KOPT-K1 (cell line): ENCODE measurements around the gene RILPL1.
A peak's percentile ranks its signal among the peaks of the same experiment; 100 is the strongest.
"Not testable (repeated sequence)": the region's sequence is repeated elsewhere in the genome, so short reads cannot be mapped to it uniquely, and the experiment has no call there.

ENCODE experiments used
- H3K27ac ChIP-seq: fragments of 200-600 bp; sonication (generic); 2 replicates; pipeline ENCODE4 v1.5.1; 2016; ENCODE audit warnings: antibody characterized with exemption, mild to moderate bottlenecking, low read depth, low read length; ENCODE audit not compliant: poor library complexity, severe bottlenecking
- H3K36me3 ChIP-seq: fragments of 200-600 bp; sonication (generic); 2 replicates; pipeline ENCODE4 v1.5.1; 2017; ENCODE audit warnings: antibody characterized with exemption, mild to moderate bottlenecking, low read length, moderate library complexity; ENCODE audit not compliant: insufficient read depth
- H3K9me3 ChIP-seq: fragments of 200-600 bp; sonication (generic); 2 replicates; pipeline ENCODE4 v1.5.1; 2017; ENCODE audit warnings: antibody characterized with exemption, low read length, mild to moderate bottlenecking; ENCODE audit not compliant: insufficient read depth, poor library complexity, severe bottlenecking

The RILPL1 gene

DNA sequence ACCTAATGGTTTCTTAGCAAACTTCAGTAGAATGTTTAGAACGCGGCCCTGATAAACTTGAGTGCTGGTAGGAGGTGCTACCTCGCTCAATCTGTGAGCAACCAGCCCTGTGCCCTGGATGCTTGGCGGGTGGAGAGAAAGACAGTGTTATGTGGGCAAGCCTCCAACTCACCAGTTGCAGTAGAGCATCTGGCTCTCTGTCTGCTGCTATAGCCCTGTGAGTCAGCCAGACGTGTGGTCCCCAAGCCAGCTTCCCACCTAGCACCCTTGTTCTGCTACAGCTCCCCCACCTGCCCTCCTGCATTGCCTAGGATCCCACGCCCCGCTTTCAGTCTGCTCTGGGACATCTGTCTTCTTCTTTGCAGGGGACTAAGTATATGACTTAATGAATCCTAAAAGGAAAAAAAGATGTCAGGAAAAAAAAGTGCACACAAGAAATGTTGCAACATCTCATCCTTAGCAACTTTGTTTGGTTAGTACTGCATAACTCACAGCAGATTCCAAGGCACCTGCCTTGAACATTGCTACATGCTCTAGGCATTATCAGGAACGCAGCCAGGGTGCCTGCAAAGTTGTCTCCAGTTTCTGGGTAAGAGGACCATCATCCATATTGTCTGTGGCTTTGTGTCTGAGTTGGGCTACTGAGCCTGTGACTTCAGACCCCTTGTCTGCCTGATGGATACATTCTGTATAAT lies 62.0 kb downstream of the RILPL1 start:
- peaks cover 27% of the 10 kb centered on the region for H3K36me3 ChIP-seq
- no peaks in the 10 kb centered on the region for H3K9me3 ChIP-seq
- no peak overlapping the region for H3K27ac ChIP-seq

DNA sequence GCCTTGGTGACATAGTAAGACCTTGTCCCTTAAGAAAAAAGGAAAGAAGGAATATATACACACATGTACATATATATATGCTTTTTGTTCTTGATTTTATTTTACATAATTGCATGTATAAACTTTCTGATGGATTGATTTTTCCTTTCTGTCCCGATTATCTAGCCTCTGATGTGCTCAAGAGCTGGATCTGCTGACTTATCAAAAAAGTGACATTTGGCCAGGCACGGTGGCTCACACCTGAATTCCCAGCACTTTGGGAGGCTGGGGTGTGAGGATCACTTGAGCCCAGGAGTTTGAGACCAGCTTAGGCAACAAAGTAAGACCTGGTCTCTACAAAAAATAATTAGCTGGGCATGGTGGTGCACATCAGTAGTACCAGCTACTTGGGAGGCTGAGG lies 63.5 kb downstream of the RILPL1 start:
- H3K36me3 ChIP-seq = peaks cover 40% of the 10 kb centered on the region

DNA sequence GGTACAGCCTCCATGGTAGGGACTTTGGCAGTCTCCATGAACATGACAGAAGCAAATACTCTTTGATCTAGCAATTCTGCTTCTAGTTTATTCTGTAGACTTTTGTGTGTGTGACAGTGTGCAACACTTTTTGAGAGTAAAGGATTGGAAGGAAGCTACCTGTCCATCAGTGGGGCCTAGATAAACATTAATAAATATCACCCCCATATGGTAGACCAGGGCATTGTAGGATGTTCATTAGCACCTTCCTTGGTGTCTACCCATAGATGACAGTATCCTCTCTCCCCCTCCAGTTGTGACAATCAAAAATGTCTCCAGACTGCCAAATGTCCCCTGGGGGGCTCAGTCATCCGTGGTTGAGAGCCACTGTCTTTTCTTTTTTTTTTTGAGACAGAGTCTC lies 64.7 kb downstream of the RILPL1 start:
- H3K9me3 ChIP-seq = no peaks in the 10 kb centered on the region
- H3K36me3 ChIP-seq = peaks cover 47% of the 10 kb centered on the region
- no peak overlapping the region for H3K27ac ChIP-seq

More for the DNA sequence above, 63.5 kb downstream of the RILPL1 start:
- Histone ChIP-seq H3K27ac (no peak overlapping the region), H3K9me3 (no peaks in the 10 kb centered on the region)

DNA sequence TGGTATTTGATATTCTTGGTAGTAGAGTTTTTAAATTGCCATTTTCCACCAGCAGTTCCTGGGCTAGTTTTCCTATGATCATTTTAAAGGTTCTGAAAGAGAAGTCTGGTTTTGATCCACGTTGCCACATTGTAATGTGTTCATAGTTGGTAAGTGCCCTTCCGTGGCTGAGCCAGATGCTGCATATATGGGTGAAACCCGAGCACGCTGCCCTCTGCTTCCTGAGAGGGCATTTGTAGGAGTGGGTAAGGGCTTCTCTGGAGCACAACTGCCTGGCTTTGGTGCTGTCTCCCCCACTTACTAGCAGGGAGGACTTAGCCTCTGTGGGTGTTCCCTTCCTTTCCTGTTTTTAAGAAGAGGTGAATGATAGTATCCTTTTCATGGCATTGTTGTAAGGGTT lies 68.4 kb downstream of the RILPL1 start:
- no peak overlapping the region for H3K27ac ChIP-seq
- H3K36me3 ChIP-seq = peaks cover 31% of the 10 kb centered on the region

DNA sequence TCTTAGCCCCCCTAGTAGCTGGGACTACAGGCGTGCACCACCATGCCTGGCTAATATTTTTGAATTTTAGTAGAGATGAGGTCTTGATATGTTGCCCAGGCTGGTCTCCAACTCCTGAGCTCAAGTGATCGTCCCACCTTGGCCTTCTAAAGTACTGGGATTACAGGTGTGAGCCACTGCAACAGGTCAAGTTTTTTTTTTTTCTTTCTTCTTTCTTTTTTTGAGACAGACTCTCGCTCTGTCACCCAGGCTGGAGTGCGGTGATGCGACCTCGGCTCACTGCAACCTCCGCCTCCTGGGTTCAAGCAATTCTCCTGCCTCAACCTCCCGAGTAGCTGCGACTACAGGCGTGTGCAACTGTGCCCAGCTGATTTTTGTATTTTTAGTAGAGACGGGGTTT lies 70.3 kb downstream of the RILPL1 start:
- H3K27ac ChIP-seq, H3K9me3 ChIP-seq: not testable (repeated sequence)
- peaks cover 31% of the 10 kb centered on the region; the same call in 1 of the 2 replicates for H3K36me3 ChIP-seq

More for the DNA sequence above, 68.4 kb downstream of the RILPL1 start:
- H3K9me3 ChIP-seq = no peaks in the 10 kb centered on the region

DNA sequence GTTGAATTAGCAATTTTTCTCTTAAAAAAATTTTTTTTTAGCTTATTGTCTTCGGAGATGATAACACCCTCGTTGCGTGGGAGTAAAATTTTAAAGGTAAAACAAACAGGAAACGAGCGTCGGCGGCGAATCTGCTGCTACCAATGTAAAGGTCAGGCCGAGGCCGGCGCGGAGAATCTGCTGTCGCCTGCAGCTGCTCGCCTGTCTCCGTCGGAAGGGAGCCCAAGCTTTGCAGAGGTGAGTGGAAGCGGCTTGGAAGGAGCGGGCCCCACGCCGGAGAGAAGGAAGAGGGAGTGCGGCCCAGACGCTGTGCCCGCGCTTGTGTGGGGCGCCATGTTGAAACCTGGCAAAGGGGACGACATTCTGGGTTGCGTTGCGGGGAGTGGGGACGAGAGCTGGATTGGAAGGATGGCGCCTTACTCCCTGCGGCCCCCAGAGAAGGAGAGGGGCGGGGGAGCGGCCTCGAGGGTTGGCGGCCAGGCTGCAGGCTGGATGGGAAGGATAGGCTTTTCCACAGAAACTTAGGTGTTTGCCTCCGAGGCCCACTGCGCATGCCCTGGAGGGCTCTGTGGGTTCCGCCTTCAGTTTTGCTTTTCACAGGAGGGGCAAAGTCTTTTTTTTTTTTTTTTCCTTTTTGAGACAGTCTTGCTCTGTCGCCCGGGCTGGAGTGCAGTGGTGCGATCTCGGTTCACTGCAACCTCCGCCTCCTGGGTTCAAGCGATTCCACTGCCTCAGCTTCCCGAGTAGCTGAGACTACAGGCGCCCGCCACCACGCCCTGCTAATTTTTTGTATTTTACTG lies 75.3 kb downstream of the RILPL1 start, which contains the start of gene SNRNP35:
Gene SNRNP35, plus strand, starts transcription at position 160 of the 800 bp plus-strand sequence. CDS start 7,402 bp downstream, outside the sequence.
- Histone ChIP-seq H3K36me3 (no peaks in the 10 kb centered on the region), H3K27ac (peak within 1 kb of the TSS; percentile 96), H3K9me3 (no peaks in the 10 kb centered on the region)

DNA sequence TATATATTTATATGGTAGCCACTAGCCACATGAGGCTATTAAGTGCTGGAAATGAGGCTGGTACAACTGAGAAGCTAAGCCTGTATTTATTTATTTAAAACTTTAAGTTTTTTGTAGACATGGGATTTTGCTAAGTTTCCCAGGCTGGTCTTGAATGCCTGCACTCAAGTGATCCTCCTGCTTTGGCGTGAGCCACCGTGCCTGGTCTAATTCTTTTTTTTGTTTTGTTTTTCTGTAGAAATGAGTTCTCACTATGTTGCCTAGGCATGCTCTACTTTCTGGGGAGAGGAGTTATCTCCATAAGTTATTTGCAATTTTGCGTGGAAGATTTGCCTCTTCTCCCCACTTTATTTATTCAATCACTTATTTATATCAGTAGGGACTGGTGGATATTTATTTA lies 80.4 kb downstream of the RILPL1 start:
- Histone ChIP-seq H3K27ac (no peak overlapping the region), H3K36me3 (no peaks in the 10 kb centered on the region), H3K9me3 (no peaks in the 10 kb centered on the region)

DNA sequence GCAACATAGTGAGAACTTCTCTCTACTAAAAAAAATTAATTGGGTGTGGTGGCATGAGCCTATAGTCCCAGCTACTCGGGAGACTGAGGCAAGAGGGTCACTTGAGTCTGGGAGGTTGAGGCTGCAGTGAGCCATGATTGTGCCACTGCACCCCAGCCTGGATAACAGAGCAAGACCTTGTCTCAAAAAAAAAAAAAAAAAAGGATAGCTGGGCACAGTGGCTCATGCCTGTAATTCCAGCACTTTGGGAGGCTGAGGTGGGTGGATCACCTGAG lies 81.3 kb downstream of the RILPL1 start:
- not testable (repeated sequence) for H3K36me3 ChIP-seq, H3K27ac ChIP-seq, H3K9me3 ChIP-seq

DNA sequence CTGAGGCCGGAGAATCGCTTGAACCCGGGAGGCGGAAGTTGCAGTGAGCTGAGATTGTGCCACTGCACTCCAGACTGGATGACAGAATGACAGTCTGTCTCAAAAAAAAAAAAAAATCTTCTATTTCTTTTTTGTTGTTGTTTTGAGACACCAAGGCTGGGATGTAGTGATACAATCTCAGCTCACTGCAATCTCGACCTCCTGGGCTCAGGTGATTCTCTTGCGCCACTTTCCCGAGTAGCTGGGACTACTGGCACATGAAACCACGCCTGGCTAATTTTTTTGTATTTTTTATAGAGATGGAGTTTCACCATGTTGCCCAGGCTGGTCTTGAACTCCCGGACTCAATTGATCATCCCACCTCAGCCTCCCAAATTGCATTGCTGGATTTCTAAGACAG lies 82.9 kb downstream of the RILPL1 start:
- Histone ChIP-seq H3K27ac (no peak overlapping the region), H3K36me3 (no peaks in the 10 kb centered on the region), H3K9me3 (no peaks in the 10 kb centered on the region)

DNA sequence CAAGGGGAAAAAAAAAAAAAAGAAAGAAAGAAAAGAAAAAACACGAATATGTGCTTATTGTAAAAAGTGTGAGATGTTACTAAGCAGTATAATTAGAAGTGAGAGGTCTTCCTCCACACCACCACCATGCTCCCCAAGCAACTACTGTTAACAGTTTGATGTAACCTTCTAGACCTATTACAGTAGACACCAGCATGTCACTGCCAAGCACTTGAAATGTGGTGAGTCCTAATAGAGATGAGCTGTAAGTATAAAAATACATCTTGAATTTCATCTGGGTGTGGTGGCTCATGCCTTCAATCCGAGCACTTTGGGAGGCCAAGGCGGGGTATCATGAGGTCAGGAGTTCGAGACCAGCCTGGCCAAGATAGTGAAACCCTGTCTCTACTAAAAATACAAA lies 83.7 kb downstream of the RILPL1 start:
- Histone ChIP-seq H3K27ac (no peak overlapping the region), H3K36me3 (no peaks in the 10 kb centered on the region), H3K9me3 (no peaks in the 10 kb centered on the region)

DNA sequence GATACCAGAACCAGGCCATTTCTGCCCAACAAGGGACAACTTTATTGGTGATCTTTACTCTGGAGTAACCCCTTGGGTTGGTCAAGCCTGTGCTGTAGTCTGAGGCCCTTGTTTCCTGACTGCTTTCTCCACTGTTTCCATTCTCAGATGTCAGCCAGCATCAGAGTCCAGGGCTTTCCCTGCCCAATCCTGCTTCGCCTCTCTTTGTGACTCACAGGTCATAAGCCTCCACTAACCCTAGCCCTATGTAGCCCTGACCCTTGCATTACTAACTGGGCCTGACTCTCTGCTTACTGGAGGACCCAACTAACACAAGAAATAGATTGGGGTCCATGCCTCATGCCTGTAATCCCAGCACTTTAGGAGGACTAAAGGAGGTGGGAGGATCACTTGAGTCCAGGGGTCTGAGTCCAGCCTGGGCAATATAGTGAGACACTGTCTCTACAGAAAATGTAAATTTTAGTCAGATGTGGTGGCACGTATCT lies 84.2 kb downstream of the RILPL1 start:
- Histone ChIP-seq H3K9me3 (no peaks in the 10 kb centered on the region), H3K36me3 (no peaks in the 10 kb centered on the region), H3K27ac (no peak overlapping the region)

DNA sequence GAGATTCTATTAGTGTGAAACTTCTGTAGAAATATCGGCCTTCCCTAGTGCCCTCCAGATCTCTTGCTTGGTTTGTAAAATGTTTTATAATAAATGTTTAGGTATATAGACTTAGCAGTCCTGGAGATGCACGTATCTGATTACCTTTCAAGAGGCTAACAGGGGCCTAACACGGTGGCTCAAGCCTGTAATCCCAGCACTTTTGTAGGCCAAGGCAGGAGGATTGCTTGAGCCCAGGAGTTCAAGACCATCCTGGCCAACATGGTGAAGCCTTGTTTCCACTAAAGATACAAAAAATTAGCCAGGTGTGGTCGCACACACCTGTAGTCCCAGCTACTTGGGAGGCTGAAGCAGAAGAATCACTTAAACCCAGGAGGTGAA lies 87.2 kb downstream of the RILPL1 start:
- H3K27ac ChIP-seq = no peak overlapping the region

DNA sequence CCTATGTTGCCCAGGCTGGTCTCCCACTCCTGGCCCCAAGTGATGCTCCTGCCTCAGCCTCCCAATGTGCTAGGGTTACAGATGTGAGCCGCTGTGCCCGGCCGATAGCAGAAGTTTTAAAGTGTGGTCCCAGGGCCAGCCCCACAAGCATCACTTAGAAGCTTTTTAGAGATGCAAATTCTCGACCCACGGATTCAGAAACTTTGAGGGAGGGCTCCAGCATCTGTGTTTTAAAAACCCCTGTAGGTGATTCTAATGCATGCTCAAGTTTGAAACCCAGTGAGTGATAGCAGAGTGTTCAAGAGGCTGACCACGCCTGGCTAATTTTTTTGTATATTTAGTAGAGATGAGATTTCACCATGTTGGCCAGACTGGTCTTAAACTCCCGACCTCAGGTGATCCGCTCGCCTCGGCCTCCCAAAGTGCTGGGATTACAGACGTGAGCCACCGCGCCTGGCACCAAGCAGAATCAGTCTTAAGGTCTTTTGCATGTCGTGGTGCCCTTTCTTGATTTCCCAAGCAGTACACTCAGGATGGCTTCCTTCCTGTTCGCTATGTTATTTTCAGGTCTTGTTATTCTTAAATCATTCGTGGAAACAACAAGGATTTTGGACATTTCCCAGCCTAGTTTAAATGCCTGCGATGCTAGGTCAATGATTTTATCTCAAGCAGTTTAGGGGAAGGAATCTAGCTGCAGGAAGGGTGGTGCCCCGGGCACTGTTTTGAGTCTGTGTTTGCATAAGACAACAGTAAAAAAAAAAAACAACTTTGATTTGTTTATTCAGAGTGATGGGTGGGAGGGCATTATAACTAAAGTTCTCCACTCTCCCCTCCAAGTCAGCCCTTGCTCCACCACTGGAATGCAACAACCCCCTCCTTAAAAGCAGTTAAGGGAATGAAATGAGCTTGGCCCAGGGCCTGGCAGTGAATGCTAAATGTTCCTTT lies 87.9 kb downstream of the RILPL1 start:
- H3K36me3 ChIP-seq = no peaks in the 10 kb centered on the region
- H3K9me3 ChIP-seq = no peaks in the 10 kb centered on the region
- no peak overlapping the region for H3K27ac ChIP-seq

More for the DNA sequence above, 87.2 kb downstream of the RILPL1 start:
- Histone ChIP-seq H3K9me3 (no peaks in the 10 kb centered on the region), H3K36me3 (no peaks in the 10 kb centered on the region)

DNA sequence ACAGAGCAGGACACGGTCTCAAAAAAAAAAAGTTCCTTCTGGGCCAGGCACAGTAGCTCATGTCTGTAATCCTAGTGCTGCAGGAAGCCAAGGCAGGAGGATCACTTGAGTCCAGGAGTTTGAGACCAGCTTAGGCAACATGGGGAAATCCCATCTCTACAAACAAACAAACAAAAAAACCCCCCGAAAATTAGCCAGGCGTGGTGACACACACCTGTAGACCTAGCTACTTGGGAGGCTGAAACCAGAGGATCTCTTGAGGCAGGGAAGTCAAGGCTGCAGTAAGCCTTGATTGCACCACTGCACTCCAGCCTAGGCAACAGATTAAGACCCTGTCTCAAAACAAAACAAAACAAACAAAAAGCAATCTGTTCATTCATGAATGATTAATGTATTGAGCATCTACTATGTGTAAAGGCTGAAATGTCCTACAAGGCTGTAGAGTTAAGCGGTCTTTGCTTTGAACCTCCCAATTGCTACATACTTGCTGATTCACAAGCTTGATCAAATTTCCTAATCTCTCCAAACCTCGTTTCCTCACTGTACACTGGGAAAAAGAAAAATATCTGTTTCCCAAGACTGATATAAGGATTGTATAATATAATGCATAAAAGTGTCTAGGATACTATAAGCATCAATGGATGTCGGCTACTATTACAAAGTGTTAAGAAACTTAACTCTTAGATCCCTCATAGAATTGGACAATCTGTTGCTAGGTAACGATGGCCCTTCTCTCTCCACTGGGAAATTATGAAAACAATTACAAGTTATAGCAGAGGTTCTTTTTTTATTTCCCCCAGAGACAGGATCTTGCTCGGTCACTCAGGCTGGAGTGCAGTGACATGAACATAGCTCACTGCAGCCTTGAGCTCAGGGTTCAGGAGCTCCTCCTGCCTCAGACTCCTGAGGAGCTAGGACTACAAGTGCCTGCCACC lies 89.2 kb downstream of the RILPL1 start:
- Histone ChIP-seq H3K36me3 (no peaks in the 10 kb centered on the region), H3K27ac (no peak overlapping the region)

More for the DNA sequence above, 89.2 kb downstream of the RILPL1 start:
- no peaks in the 10 kb centered on the region for H3K9me3 ChIP-seq
